Activated CD8-positive, alpha-beta T cell treated with anti-CD3 and anti-CD28 coated beads for 36 hours (primary cell): ENCODE results near the gene KCNC1. TPM values are rescaled to one million over a fixed set of nuclear protein-coding genes. Genes with fewer than 3 reads are reported as not detected.

Experiments
- ATAC-seq: fragments of 200-7000 bp; cut with Tn5 transposase; one replicate; pipeline ENCODE4 v1.10.0; 2021; ENCODE audit warnings: mild to moderate bottlenecking, moderate library complexity
- CTCF ChIA-PET: fragments of 350-600 bp; sonication (Branson Sonifier 250); formaldehyde crosslinking; loops from one replicate; lab custom pipeline; 2021; ENCODE audit warnings: antibody characterized with exemption; lab: Charles Lee
- POLR2A ChIA-PET: fragments of 350-600 bp; sonication (Branson Sonifier 250); formaldehyde crosslinking; loops from one replicate; lab custom pipeline; 2021; ENCODE audit warnings: antibody characterized with exemption; lab: Charles Lee
- DNase-seq: peaks from one replicate; pipeline ENCODE4 v3.0.0-alpha.2; 2020
- H3K27ac Mint-ChIP-seq: one replicate; pipeline ENCODE4 v1.8.0; 2021; ENCODE audit warnings: mild to moderate bottlenecking, mixed read lengths
- H3K27me3 Mint-ChIP-seq: one replicate; pipeline ENCODE4 v1.8.0; 2021; ENCODE audit warnings: mixed read lengths
- H3K36me3 Mint-ChIP-seq: one replicate; pipeline ENCODE4 v1.8.0; 2021; ENCODE audit warnings: low read depth, mixed read lengths
- H3K4me1 Mint-ChIP-seq: one replicate; pipeline ENCODE4 v1.8.0; 2021; ENCODE audit warnings: low read depth, mixed read lengths
- H3K4me3 Mint-ChIP-seq: one replicate; pipeline ENCODE4 v1.8.0; 2021; ENCODE audit warnings: mild to moderate bottlenecking, moderate library complexity, mixed read lengths
- H3K9me3 Mint-ChIP-seq: one replicate; pipeline ENCODE4 v1.8.0; 2021; ENCODE audit warnings: mixed read lengths
- CTCF ChIP-seq: fragments of 200-600 bp; IDR thresholded peaks from one replicate; pipeline ENCODE4 v1.8.0; 2022; ENCODE audit warnings: antibody characterized with exemption, mild to moderate bottlenecking
- intact Hi-C: fragments of 100-400 bp; cut with micrococcal nuclease; formaldehyde crosslinking; loops from one replicate; pipeline ENCODE4 v1.10.0; 2022
- total RNA-seq, 2 experiments: library from RNA; stranded (reverse); gene quantifications; one replicate each; pipeline ENCODE4 v1.2.3, GENCODE V29; 2021

Gene KCNC1
- total RNA-seq, 2 experiments from 2014 or later = not detected

GRCh38 chr11:17810746-17811145, 76.2 kb downstream of the KCNC1 start:
- ChIA-PET POLR2A (no interaction called here), CTCF (no interaction called here)
- DNase-seq (no peak), ATAC-seq (no peak)
- no peak overlapping the region for H3K27ac Mint-ChIP-seq
- no peaks in the 10 kb centered on the region for H3K4me1 Mint-ChIP-seq
- intact Hi-C loops = no loop called here
- H3K9me3 Mint-ChIP-seq = no peaks in the 10 kb centered on the region
- H3K27me3 Mint-ChIP-seq = no peaks in the 10 kb centered on the region
- peaks cover 2% of the 10 kb centered on the region for H3K36me3 Mint-ChIP-seq
- H3K4me3 Mint-ChIP-seq = no peak overlapping the region
- TF ChIP-seq CTCF = no peak

GRCh38 chr11:17811352-17811751, 76.8 kb downstream of the KCNC1 start:
- Mint-ChIP-seq H3K27ac (no peak overlapping the region), H3K4me1 (no peaks in the 10 kb centered on the region), H3K9me3 (no peaks in the 10 kb centered on the region), H3K36me3 (peaks cover 2% of the 10 kb centered on the region), H3K27me3 (no peaks in the 10 kb centered on the region), H3K4me3 (no peak overlapping the region)
- intact Hi-C loops = no loop called here
- CTCF ChIA-PET = no interaction called here
- no peak for DNase-seq
- POLR2A ChIA-PET = no interaction called here
- ATAC-seq = no peak
- TF ChIP-seq CTCF = no peak

GRCh38 chr11:17812091-17812864, 77.7 kb downstream of the KCNC1 start:
- H3K9me3 Mint-ChIP-seq = no peaks in the 10 kb centered on the region
- H3K36me3 Mint-ChIP-seq = no peaks in the 10 kb centered on the region
- H3K27ac Mint-ChIP-seq = no peak overlapping the region
- intact Hi-C loops = no loop called here
- no peaks in the 10 kb centered on the region for H3K4me1 Mint-ChIP-seq
- no peaks in the 10 kb centered on the region for H3K27me3 Mint-ChIP-seq
- ATAC-seq = no peak
- DNase-seq = no peak
- no peak overlapping the region for H3K4me3 Mint-ChIP-seq
- TF ChIP-seq CTCF = no peak
- CTCF ChIA-PET = interaction anchor here (1.0 kb wide), 1 partner anchor 81 kb away, joined by 4 read pairs; no protein-coding TSS in a partner anchor
- POLR2A ChIA-PET = no interaction called here

GRCh38 chr11:17812865-17813187, 78.2 kb downstream of the KCNC1 start:
- no peak for DNase-seq
- CTCF ChIA-PET = interaction anchor here (1.0 kb wide), 1 partner anchor 82 kb away, joined by 4 read pairs; no protein-coding TSS in a partner anchor
- TF ChIP-seq CTCF = no peak
- intact Hi-C loops = no loop called here
- ATAC-seq = no peak
- no peaks in the 10 kb centered on the region for H3K4me1 Mint-ChIP-seq
- no peaks in the 10 kb centered on the region for H3K9me3 Mint-ChIP-seq
- no peaks in the 10 kb centered on the region for H3K36me3 Mint-ChIP-seq
- no peak overlapping the region for H3K27ac Mint-ChIP-seq
- H3K4me3 Mint-ChIP-seq = no peak overlapping the region
- POLR2A ChIA-PET = interaction anchor here (1.4 kb wide), 1 partner anchor 11 kb away, joined by 3 read pairs; no protein-coding TSS in a partner anchor
- no peaks in the 10 kb centered on the region for H3K27me3 Mint-ChIP-seq

- no peak overlapping the region for H3K4me3 Mint-ChIP-seq
- intact Hi-C loops = no loop called here
- no peaks in the 10 kb centered on the region for H3K27me3 Mint-ChIP-seq
- no peak for DNase-seq
- TF ChIP-seq CTCF = no peak
- no peaks in the 10 kb centered on the region for H3K4me1 Mint-ChIP-seq
- ATAC-seq = no peak
- ChIA-PET CTCF (interaction anchor here (1.0 kb wide), 1 partner anchor 82 kb away, joined by 4 read pairs; no protein-coding TSS in a partner anchor), POLR2A (interaction anchor here (1.4 kb wide), 1 partner anchor 12 kb away, joined by 3 read pairs; no protein-coding TSS in a partner anchor)
- no peak overlapping the region for H3K27ac Mint-ChIP-seq
- no peaks in the 10 kb centered on the region for H3K9me3 Mint-ChIP-seq
- H3K36me3 Mint-ChIP-seq = no peaks in the 10 kb centered on the region
Measured at GRCh38 chr11:17813391-17814059, 78.9 kb downstream of the KCNC1 start.
